A549 (cell line): ENCODE data around the gene KIFC3. TPM values are rescaled to one million over a fixed set of nuclear protein-coding genes. Genes with fewer than 3 reads are reported as not detected.

Experiments used
- ATAC-seq, 2 experiments: fragments of 200-7000 bp in 1 of 2; fragments of >200 bp in 1 of 2; cut with Nextera tagmentation in 1 of 2; cut with Tn5 transposase in 1 of 2; 3 replicates each; pipeline versions ENCODE4 v1.8.0 to v1.9.1; 2018 to 2020; ENCODE audit warnings: mild to moderate bottlenecking in 1 of 2, moderate library complexity in 1 of 2
- CTCF ChIA-PET: fragments of 300-600 bp; sonication (Branson Sonifier 250); formaldehyde crosslinking; extraction: SDS; loops from one replicate; lab custom pipeline; 2021; ENCODE audit warnings: antibody characterized with exemption, inconsistent platforms; lab: Yijun Ruan, JAX
- POLR2A ChIA-PET: fragments of 350-600 bp; formaldehyde crosslinking; extraction: SDS; loops from one replicate; lab custom pipeline; 2021; ENCODE audit warnings: antibody characterized with exemption, inconsistent platforms; lab: Yijun Ruan, JAX
- DNase-seq, 2 experiments: peaks; one replicate each; pipeline versions ENCODE4 v3.0.0 to v3.0.0-alpha.2; 2011 to 2016; ENCODE audit warnings: low read depth in 1 of 2, low spot score in 1 of 2
- FAIRE-seq: peaks from 2 replicates; lab custom pipeline; 2011; peaks lifted over from hg19 to GRCh38; lab: Jason Lieb, UNC
- H3K27ac ChIP-seq, 2 experiments: fragments of >200 bp; sonication (Bioruptor Twin); formaldehyde crosslinking; 3 replicates each; pipeline ENCODE4 v1.5.1; 2016 to 2017
- H3K4me1 ChIP-seq: fragments of >200 bp; sonication (Bioruptor Twin); formaldehyde crosslinking; 3 replicates; pipeline ENCODE4 v1.6.1; 2016
- H3K4me2 ChIP-seq: fragments of >200 bp; sonication (Bioruptor Twin); formaldehyde crosslinking; 3 replicates; pipeline ENCODE4 v1.6.1; 2016
- H3K4me3 ChIP-seq: fragments of >200 bp; sonication (Bioruptor Twin); formaldehyde crosslinking; 3 replicates; pipeline ENCODE4 v1.5.1; 2016
- H3K9me3 ChIP-seq: fragments of >200 bp; sonication (Bioruptor Twin); formaldehyde crosslinking; 3 replicates; pipeline ENCODE4 v1.6.1; 2016
- BCL3 ChIP-seq: fragments of >200 bp; sonication (Bioruptor Twin); formaldehyde crosslinking; IDR thresholded peaks from 3 replicates; pipeline ENCODE4 v1.6.1; 2016
- CBX2 ChIP-seq: fragments of 200-600 bp; sonication (generic); IDR thresholded peaks from 2 replicates; pipeline ENCODE4 v1.6.1; 2016; ENCODE audit warnings: low read depth, mild to moderate bottlenecking, borderline replicate concordance
- CEBPB ChIP-seq, 2 experiments: fragments of >200 bp in 1 of 2; sonication (Bioruptor Twin) in 1 of 2; formaldehyde crosslinking in 1 of 2; IDR thresholded peaks; 2 replicates each; pipeline ENCODE4 v1.6.1; 2012 to 2016
- E2F6 ChIP-seq: IDR thresholded peaks from 2 replicates; pipeline ENCODE4 v1.6.1; 2012; ENCODE audit warnings: low read depth, borderline replicate concordance
- FOSB ChIP-seq: fragments of 250-450 bp; sonication (Bioruptor Pico); IDR thresholded peaks from 2 replicates; pipeline ENCODE4 v1.5.0; 2020; ENCODE audit warnings: mild to moderate bottlenecking, moderate library complexity
- HEYL ChIP-seq: fragments of 250-450 bp; sonication (Bioruptor Pico); IDR thresholded peaks from 2 replicates; pipeline ENCODE4 v1.8.0; 2021; ENCODE audit warnings: mild to moderate bottlenecking, moderate library complexity
- JUNB ChIP-seq: fragments of >200 bp; sonication (Bioruptor Twin); formaldehyde crosslinking; IDR thresholded peaks from 2 replicates; pipeline ENCODE4 v1.6.1; 2016
- KDM1A ChIP-seq: fragments of 200-600 bp; sonication (generic); IDR thresholded peaks from 2 replicates; pipeline ENCODE4 v1.6.1; 2016; ENCODE audit warnings: low read depth, mild to moderate bottlenecking
- MAFK ChIP-seq: fragments of 450-650 bp; IDR thresholded peaks from 2 replicates; pipeline ENCODE4 v1.6.1; 2014; ENCODE audit not compliant: partially characterized antibody
- MAX ChIP-seq: IDR thresholded peaks from 2 replicates; pipeline ENCODE4 v1.6.1; 2012
- MAZ ChIP-seq: fragments of 150-350 bp; IDR thresholded peaks from 2 replicates; pipeline ENCODE4 v1.6.1; 2014; ENCODE audit warnings: antibody characterized with exemption, low read depth, low read length, borderline replicate concordance
- MYC ChIP-seq: IDR thresholded peaks from 2 replicates; pipeline ENCODE4 v1.6.1; 2012; ENCODE audit warnings: mild to moderate bottlenecking, inconsistent platforms, low read length, improper control_type of control experiment, borderline replicate concordance
- NR3C1 ChIP-seq: fragments of >200 bp; sonication (Bioruptor Twin); formaldehyde crosslinking; IDR thresholded peaks from 3 replicates; pipeline ENCODE4 v1.6.1; 2017
- PBX3 ChIP-seq: IDR thresholded peaks from 2 replicates; pipeline ENCODE4 v1.6.1; 2012
- PHF8 ChIP-seq: fragments of 200-600 bp; sonication (generic); IDR thresholded peaks from 2 replicates; pipeline ENCODE4 v1.6.1; 2016; ENCODE audit warnings: low read depth, mild to moderate bottlenecking, antibody characterized with exemption, moderate library complexity, borderline replicate concordance
- POLR2A ChIP-seq: IDR thresholded peaks from 2 replicates; pipeline ENCODE4 v1.6.1; 2012; ENCODE audit warnings: mild to moderate bottlenecking, low read length
- POLR2AphosphoS2 ChIP-seq: conservative IDR thresholded peaks from 2 replicates; pipeline ENCODE4 v1.6.1; 2012; ENCODE audit warnings: low read length, improper control_type of control experiment, inconsistent platforms
- RARB ChIP-seq: fragments of 250-450 bp; sonication (Bioruptor Pico); IDR thresholded peaks from 2 replicates; pipeline ENCODE4 v1.8.0; 2021; ENCODE audit warnings: mild to moderate bottlenecking, moderate library complexity
- RCOR1 ChIP-seq: fragments of 150-350 bp; IDR thresholded peaks from 2 replicates; pipeline ENCODE4 v1.6.1; 2014; ENCODE audit warnings: antibody characterized with exemption, low read length, low read depth
- RFX5 ChIP-seq: fragments of 450-650 bp; IDR thresholded peaks from 2 replicates; pipeline ENCODE4 v1.7.1; 2014; ENCODE audit warnings: antibody characterized with exemption, mild to moderate bottlenecking, moderate library complexity
- RNF2 ChIP-seq: fragments of 200-600 bp; sonication (generic); IDR thresholded peaks from 2 replicates; pipeline ENCODE4 v1.6.1; 2016; ENCODE audit warnings: low read depth, mild to moderate bottlenecking, antibody characterized with exemption, moderate library complexity, borderline replicate concordance
- SMC3 ChIP-seq: fragments of >200 bp; sonication (Bioruptor Twin); formaldehyde crosslinking; IDR thresholded peaks from 3 replicates; pipeline ENCODE4 v1.6.1; 2018; ENCODE audit warnings: inconsistent platforms
- TFCP2L1 ChIP-seq: fragments of 250-450 bp; sonication (Bioruptor Pico); IDR thresholded peaks from 2 replicates; pipeline ENCODE4 v1.5.0; 2021; ENCODE audit warnings: mild to moderate bottlenecking
- ZC3H11A ChIP-seq: fragments of 450-650 bp; IDR thresholded peaks from 2 replicates; pipeline ENCODE4 v1.6.1; 2014; ENCODE audit warnings: antibody characterized with exemption, mild to moderate bottlenecking
- ZSCAN20 ChIP-seq: fragments of 250-450 bp; sonication (Bioruptor Pico); IDR thresholded peaks from 2 replicates; pipeline ENCODE4 v1.8.0; 2022; ENCODE audit warnings: mild to moderate bottlenecking, moderate library complexity
- WGBS: methylation state at CpG from one replicate; pipeline ENCODE4 v1.1.6; 2017; ENCODE audit errors: missing lambda C conversion rate; 5-methylcytosine and 5-hydroxymethylcytosine counted together
- polyA plus RNA-seq, 4 experiments: library from polyadenylated mRNA; depleted of rRNA in 3 of 4; stranded (reverse); fragments of >200 nt; fragmentation: RNase III in 1 of 4; extraction: RNeasy Plus Mini Kit Qiagen cat#74134 plus additional on column Dnase treatment in 1 of 4; gene quantifications; 2 replicates in 3 of 4; 3 replicates in 1 of 4; pipeline ENCODE4 v1.2.3, GENCODE V29; 2011 to 2017
- TF ChIP-seq, protein P1 (sequence below): fragments of 200-600 bp; sonication (generic); IDR thresholded peaks from 2 replicates; pipeline ENCODE4 v1.6.1; 2016; ENCODE audit warnings: antibody characterized with exemption, mild to moderate bottlenecking, moderate library complexity

Gene KIFC3
- polyA plus RNA-seq, 2 of the 4 experiments (the other 2 are of a cell fraction), result 128 to 178 TPM

DNA sequence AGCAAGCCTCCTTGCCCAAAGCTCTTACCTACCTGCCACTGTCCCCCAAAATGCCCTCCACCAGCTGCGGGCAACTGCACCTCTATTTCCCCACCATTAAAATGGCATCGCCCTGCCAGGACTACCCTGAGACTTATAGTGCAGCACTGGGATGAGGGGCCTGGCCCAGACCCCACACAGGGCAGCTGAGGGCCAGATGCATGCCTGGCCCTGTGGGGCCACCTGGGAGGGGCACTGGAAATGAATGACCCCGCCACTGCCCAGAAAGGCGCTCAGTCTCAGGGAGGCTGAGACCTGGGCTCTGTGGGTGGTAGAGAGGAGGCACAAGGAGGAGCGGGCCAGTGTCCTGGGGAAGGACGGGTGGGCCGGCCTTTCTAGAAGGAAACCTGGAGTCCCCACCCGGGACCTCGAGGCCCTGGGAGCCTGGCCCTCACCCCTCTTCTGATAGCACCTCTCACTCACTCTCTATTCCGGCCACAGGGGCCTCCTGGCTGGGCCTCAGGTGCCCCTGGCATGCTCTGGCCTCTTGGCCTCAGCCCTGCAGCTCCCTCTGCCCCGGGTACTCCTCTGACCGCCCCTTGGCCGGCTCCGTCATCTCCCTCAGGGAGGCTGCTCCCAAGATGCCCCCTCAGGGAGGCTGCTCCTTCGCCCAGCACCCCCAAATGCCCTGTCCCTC, 39.8 kb downstream of the KIFC3 start:
- WGBS, result 89% methylated on average over 13 of the region's 15 CpGs
- peaks cover 87% of the 10 kb centered on the region for H3K4me1 ChIP-seq
- DNase-seq, result no peak
- no peak overlapping the region for H3K4me2 ChIP-seq
- TF ChIP-seq NR3C1, result no peak
- no peak for TF ChIP-seq MAX
- TF ChIP-seq ZC3H11A, result no peak
- no peak for TF ChIP-seq KDM1A
- TF ChIP-seq MAZ, result no peak
- no peak for TF ChIP-seq RCOR1
- no peak for TF ChIP-seq CEBPB (IDR thresholded peaks at IDR 0.05)
- no peak for TF ChIP-seq MYC
- no peak for TF ChIP-seq CBX2
- TF ChIP-seq RFX5, result no peak
- TF ChIP-seq RARB (CRISPR knock-in tag), result no peak
- TF ChIP-seq RNF2, result no peak
- TF ChIP-seq POLR2AphosphoS2, result no peak
- no peak for TF ChIP-seq JUNB
- no peak for TF ChIP-seq ZSCAN20 (CRISPR knock-in tag)
- no peak for TF ChIP-seq PBX3
- TF ChIP-seq, all 56 proteins: peak for 0
- ChIA-PET CTCF (interaction anchor here (1.8 to 6.9 kb wide), 2 partner anchors 7 to 101 kb away, joined by 6 to 96 read pairs; no protein-coding TSS in a partner anchor), POLR2A (no interaction called here)
- Histone ChIP-seq H3K9me3 (no peaks in the 10 kb centered on the region), H3K27ac (peak overlapping the region; percentile 91 to 92; a peak in 5 of 6 replicates), H3K4me3 (no peak overlapping the region)
- no peak for ATAC-seq
- no peak for FAIRE-seq

GRCh38 chr16:57761957-57762356, 40.3 kb downstream of the KIFC3 start:
- FAIRE-seq (no peak), DNase-seq (no peak), ATAC-seq (no peak)
- H3K4me3 ChIP-seq, result no peak overlapping the region
- POLR2A ChIA-PET, result no interaction called here
- no peaks in the 10 kb centered on the region for H3K9me3 ChIP-seq
- CTCF ChIA-PET, result interaction anchor here (0.6 to 6.9 kb wide), 6 partner anchors 8 to 237 kb away, joined by 3 to 96 read pairs (median 4); partner anchors contain the start of gene KIFC3
- no peak overlapping the region for H3K4me2 ChIP-seq
- peaks cover 93% of the 10 kb centered on the region for H3K4me1 ChIP-seq
- WGBS, result 89% methylated on average over 6 of the region's 12 CpGs
- peak overlapping the region; percentile 91 to 92; a peak in 4 of 6 replicates for H3K27ac ChIP-seq
- no peak for TF ChIP-seq E2F6
- TF ChIP-seq RARB (CRISPR knock-in tag), result no peak
- no peak for TF ChIP-seq MAFK
- no peak for TF ChIP-seq HEYL (CRISPR knock-in tag)
- no peak for TF ChIP-seq PHF8
- no peak for TF ChIP-seq FOSB (CRISPR knock-in tag)
- TF ChIP-seq POLR2A, result no peak
- no peak for TF ChIP-seq PBX3
- no peak for TF ChIP-seq JUNB
- TF ChIP-seq BCL3, result no peak
- TF ChIP-seq TFCP2L1 (CRISPR knock-in tag), result no peak
- TF ChIP-seq SMC3, result no peak
- TF ChIP-seq MAX, result no peak
- no peak for TF ChIP-seq POLR2AphosphoS2
- TF ChIP-seq MAZ, result no peak
- TF ChIP-seq, protein P1, sequence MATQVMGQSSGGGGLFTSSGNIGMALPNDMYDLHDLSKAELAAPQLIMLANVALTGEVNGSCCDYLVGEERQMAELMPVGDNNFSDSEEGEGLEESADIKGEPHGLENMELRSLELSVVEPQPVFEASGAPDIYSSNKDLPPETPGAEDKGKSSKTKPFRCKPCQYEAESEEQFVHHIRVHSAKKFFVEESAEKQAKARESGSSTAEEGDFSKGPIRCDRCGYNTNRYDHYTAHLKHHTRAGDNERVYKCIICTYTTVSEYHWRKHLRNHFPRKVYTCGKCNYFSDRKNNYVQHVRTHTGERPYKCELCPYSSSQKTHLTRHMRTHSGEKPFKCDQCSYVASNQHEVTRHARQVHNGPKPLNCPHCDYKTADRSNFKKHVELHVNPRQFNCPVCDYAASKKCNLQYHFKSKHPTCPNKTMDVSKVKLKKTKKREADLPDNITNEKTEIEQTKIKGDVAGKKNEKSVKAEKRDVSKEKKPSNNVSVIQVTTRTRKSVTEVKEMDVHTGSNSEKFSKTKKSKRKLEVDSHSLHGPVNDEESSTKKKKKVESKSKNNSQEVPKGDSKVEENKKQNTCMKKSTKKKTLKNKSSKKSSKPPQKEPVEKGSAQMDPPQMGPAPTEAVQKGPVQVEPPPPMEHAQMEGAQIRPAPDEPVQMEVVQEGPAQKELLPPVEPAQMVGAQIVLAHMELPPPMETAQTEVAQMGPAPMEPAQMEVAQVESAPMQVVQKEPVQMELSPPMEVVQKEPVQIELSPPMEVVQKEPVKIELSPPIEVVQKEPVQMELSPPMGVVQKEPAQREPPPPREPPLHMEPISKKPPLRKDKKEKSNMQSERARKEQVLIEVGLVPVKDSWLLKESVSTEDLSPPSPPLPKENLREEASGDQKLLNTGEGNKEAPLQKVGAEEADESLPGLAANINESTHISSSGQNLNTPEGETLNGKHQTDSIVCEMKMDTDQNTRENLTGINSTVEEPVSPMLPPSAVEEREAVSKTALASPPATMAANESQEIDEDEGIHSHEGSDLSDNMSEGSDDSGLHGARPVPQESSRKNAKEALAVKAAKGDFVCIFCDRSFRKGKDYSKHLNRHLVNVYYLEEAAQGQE, result no peak
- no peak for TF ChIP-seq KDM1A
